ENCODE data around the gene TMEM63C. TPM values are rescaled to one million over a fixed set of nuclear protein-coding genes. Genes with fewer than 3 reads are reported as not detected.

Gene TMEM63C
- total RNA-seq, 1 donor from 2014 or later, result 27.0 TPM

GRCh38 chr14:77240336-77240915 is 58.8 kb downstream of the TMEM63C start:
- H3K4me3 ChIP-seq, result no peak overlapping the region
- H3K9me3 ChIP-seq, result no peaks in the 10 kb centered on the region
- H3K4me1 ChIP-seq, result no peaks in the 10 kb centered on the region
- H3K27me3 ChIP-seq, result no peaks in the 10 kb centered on the region
- TF ChIP-seq POLR2A (IDR thresholded peaks at IDR 0.05) (no peak), POLR2AphosphoS5 (IDR thresholded peaks at IDR 0.05; ENCODE audit: insufficient read depth in 1 of 2, low read depth in 1 of 2) (no peak), CTCF (IDR thresholded peaks at IDR 0.05) (no peak)
- intact Hi-C loops (cut with DNase I), result no loop called here
- H3K36me3 ChIP-seq, result no peaks in the 10 kb centered on the region
- DNase-seq (ENCODE audit: extremely low spot score in 2 of 2), result no peak
- no peak overlapping the region for H3K27ac ChIP-seq

DNA sequence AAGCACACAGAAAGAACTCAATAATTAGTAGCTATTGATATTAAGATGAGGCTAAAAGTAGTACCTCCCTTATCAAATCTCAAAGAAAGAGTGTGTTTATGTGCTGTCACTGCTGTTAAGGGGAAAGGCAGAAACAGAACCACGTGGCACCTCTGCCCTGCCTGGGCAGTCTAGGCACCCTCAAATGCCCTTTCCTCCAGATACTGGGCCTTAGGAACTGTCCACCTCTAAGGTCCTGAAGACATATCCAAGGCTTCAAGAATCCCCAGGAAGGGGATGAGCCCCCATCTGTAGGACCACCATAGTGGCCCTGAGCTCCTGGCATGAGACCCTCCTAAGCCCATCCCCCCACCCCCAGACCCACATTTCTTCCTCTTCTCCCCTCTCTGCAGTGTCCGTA is 60.4 kb downstream of the TMEM63C start:
- Histone ChIP-seq H3K9me3 (no peaks in the 10 kb centered on the region), H3K4me1 (no peaks in the 10 kb centered on the region), H3K27me3 (no peaks in the 10 kb centered on the region), H3K27ac (no peak overlapping the region), H3K36me3 (no peaks in the 10 kb centered on the region), H3K4me3 (no peak overlapping the region)
- no peak for DNase-seq (ENCODE audit: extremely low spot score in 2 of 2)
- intact Hi-C loops (cut with DNase I), result no loop called here
- no peak for TF ChIP-seq POLR2AphosphoS5 (IDR thresholded peaks at IDR 0.05; ENCODE audit: insufficient read depth in 1 of 2, low read depth in 1 of 2)
- TF ChIP-seq POLR2A (IDR thresholded peaks at IDR 0.05), result no peak
- no peak for TF ChIP-seq CTCF (IDR thresholded peaks at IDR 0.05)

DNA sequence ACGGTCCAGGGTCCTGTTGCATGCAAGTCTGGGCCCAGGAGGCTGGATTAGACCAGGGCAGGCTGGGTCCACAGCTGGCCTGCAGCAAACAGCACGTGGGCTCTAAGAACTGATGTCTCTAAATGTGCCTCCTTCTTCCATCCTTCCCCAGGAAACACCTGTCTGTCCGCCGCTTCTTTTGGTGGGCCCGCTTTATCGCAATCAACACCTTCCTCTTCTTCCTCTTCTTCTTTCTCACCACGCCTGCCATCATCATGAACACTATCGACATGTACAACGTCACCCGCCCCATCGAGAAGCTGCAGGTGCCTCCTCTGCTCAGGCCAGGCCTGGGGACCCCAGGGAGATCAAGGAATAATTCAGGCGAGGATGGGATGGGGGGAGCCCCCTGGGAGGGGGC is 61.2 kb downstream of the TMEM63C start:
- H3K27me3 ChIP-seq, result no peaks in the 10 kb centered on the region
- H3K27ac ChIP-seq, result no peak overlapping the region
- no peaks in the 10 kb centered on the region for H3K36me3 ChIP-seq
- TF ChIP-seq POLR2A (IDR thresholded peaks at IDR 0.05), result no peak
- no peak for TF ChIP-seq POLR2AphosphoS5 (IDR thresholded peaks at IDR 0.05; ENCODE audit: insufficient read depth in 1 of 2, low read depth in 1 of 2)
- TF ChIP-seq CTCF (IDR thresholded peaks at IDR 0.05), result no peak
- H3K9me3 ChIP-seq, result no peaks in the 10 kb centered on the region
- no peaks in the 10 kb centered on the region for H3K4me1 ChIP-seq
- no peak for DNase-seq (ENCODE audit: extremely low spot score in 2 of 2)
- intact Hi-C loops (cut with DNase I), result no loop called here
- no peak overlapping the region for H3K4me3 ChIP-seq

- no peak for TF ChIP-seq POLR2AphosphoS5 (IDR thresholded peaks at IDR 0.05; ENCODE audit: insufficient read depth in 1 of 2, low read depth in 1 of 2)
- no peak for TF ChIP-seq CTCF (IDR thresholded peaks at IDR 0.05)
- no peak for TF ChIP-seq POLR2A (IDR thresholded peaks at IDR 0.05)
- intact Hi-C loops (cut with DNase I), result no loop called here
- no peak for DNase-seq (ENCODE audit: extremely low spot score in 2 of 2)
- H3K27ac ChIP-seq, result no peak overlapping the region
- H3K36me3 ChIP-seq, result no peaks in the 10 kb centered on the region
- H3K9me3 ChIP-seq, result no peaks in the 10 kb centered on the region
- H3K4me3 ChIP-seq, result no peak overlapping the region
- H3K27me3 ChIP-seq, result no peaks in the 10 kb centered on the region
- no peaks in the 10 kb centered on the region for H3K4me1 ChIP-seq
These were observed 62.3 kb downstream of the TMEM63C start for GRCh38 chr14:77243853-77244252.

- Histone ChIP-seq H3K27me3 (no peaks in the 10 kb centered on the region), H3K36me3 (no peaks in the 10 kb centered on the region), H3K4me1 (no peaks in the 10 kb centered on the region), H3K27ac (no peak overlapping the region), H3K4me3 (no peak overlapping the region), H3K9me3 (no peaks in the 10 kb centered on the region)
- DNase-seq (ENCODE audit: extremely low spot score in 2 of 2), result no peak
- TF ChIP-seq POLR2AphosphoS5 (IDR thresholded peaks at IDR 0.05; ENCODE audit: insufficient read depth in 1 of 2, low read depth in 1 of 2) (no peak), CTCF (IDR thresholded peaks at IDR 0.05) (no peak), POLR2A (IDR thresholded peaks at IDR 0.05) (no peak)
- intact Hi-C loops (cut with DNase I), result no loop called here
These were observed 64.2 kb downstream of the TMEM63C start for GRCh38 chr14:77245820-77246219.
